Breast epithelium (tissue), 4 donors: ENCODE data around the gene FBRS. TPM values are rescaled to one million over a fixed set of nuclear protein-coding genes. Genes with fewer than 3 reads are reported as not detected.
A peak's percentile ranks its signal among the peaks of the same experiment; 100 is the strongest.

Experiments used
- DNase-seq, 2 donors: peaks; one replicate each; pipeline ENCODE4 v3.0.0-alpha.2; 2019; ENCODE audit warnings: low spot score in 2 of 2
- H3K27ac ChIP-seq, 2 donors: fragments of 200-600 bp; sonication (generic) in 1 of 2; one replicate each; pipeline ENCODE4 v1.5.1; 2016 to 2019; ENCODE audit warnings: mild to moderate bottlenecking in 1 of 2
- H3K27me3 ChIP-seq, 2 donors: fragments of 200-600 bp; sonication (generic) in 1 of 2; one replicate each; pipeline versions ENCODE4 v1.5.1 to v1.6.0; 2017 to 2019; ENCODE audit warnings: control low read depth in 1 of 2, mild to moderate bottlenecking in 1 of 2
- H3K36me3 ChIP-seq: fragments of 200-600 bp; one replicate; pipeline ENCODE4 v1.5.1; 2019
- H3K4me1 ChIP-seq, 2 donors: fragments of 200-600 bp; sonication (generic); one replicate each; pipeline ENCODE4 v1.5.1; 2016 to 2019; ENCODE audit warnings: control low read depth in 1 of 2
- H3K4me3 ChIP-seq, 3 donors: fragments of 200-600 bp; sonication (generic); 1 replicate in 2 of 3; 2 replicates in 1 of 3; pipeline ENCODE4 v1.5.1; 2016 to 2019; ENCODE audit warnings: mild to moderate bottlenecking in 3 of 3, moderate library complexity in 2 of 3
- H3K9me3 ChIP-seq, 2 donors: fragments of 200-600 bp; sonication (generic) in 1 of 2; one replicate each; pipeline ENCODE4 v1.5.1; 2016 to 2019; ENCODE audit warnings: control low read depth in 1 of 2
- CTCF ChIP-seq, 3 donors: fragments of 450-650 bp; IDR thresholded peaks; one replicate each; pipeline ENCODE4 v1.5.1; 2016 to 2017; ENCODE audit warnings: antibody characterized with exemption in 3 of 3, mild to moderate bottlenecking in 3 of 3, moderate library complexity in 3 of 3
- POLR2A ChIP-seq: fragments of 450-650 bp; IDR thresholded peaks from one replicate; pipeline ENCODE4 v1.6.1; 2016; ENCODE audit warnings: antibody characterized with exemption, mild to moderate bottlenecking, moderate library complexity
- POLR2AphosphoS5 ChIP-seq, 3 donors: sonication (generic); formaldehyde crosslinking; IDR thresholded peaks; one replicate each; pipeline ENCODE4 v1.6.1; 2017; ENCODE audit warnings: antibody characterized with exemption in 3 of 3
- intact Hi-C: fragments of 100-400 bp; cut with DNase I; formaldehyde crosslinking; loops from one replicate; pipeline ENCODE4 v1.15.1; 2023; ENCODE audit warnings: low total_unique reads
- total RNA-seq, 3 donors: library from RNA; depleted of rRNA; stranded (reverse); fragments of >200 nt; gene quantifications; one replicate each; pipeline ENCODE4 v1.1.0, GENCODE V29; 2016

Gene FBRS
- total RNA-seq, 3 donors from 2014 or later: 13.6 to 25.2 (median 17.7) TPM

- Histone ChIP-seq H3K27ac (peak overlapping the region; percentile 97 to 99), H3K4me1 (peaks cover 5 to 25% of the 10 kb centered on the region in 2 donors), H3K36me3 (peaks cover 4% of the 10 kb centered on the region), H3K9me3 (no peaks in the 10 kb centered on the region), H3K4me3 (peak overlapping the region; percentile 79 to 97 (median 85)), H3K27me3 (no peaks in the 10 kb centered on the region)
- TF ChIP-seq POLR2AphosphoS5 (IDR thresholded peaks at IDR 0.05) (no peak), POLR2A (no peak), CTCF (IDR thresholded peaks at IDR 0.05) (no peak)
- intact Hi-C loops: no loop called here
- no peak for DNase-seq
Measured at GRCh38 chr16:30660424-30661261, 2.4 kb downstream of the FBRS start.

GRCh38 chr16:30662449-30662848 is 4.2 kb downstream of the FBRS start:
- peaks cover 5 to 20% of the 10 kb centered on the region in 2 donors for H3K4me1 ChIP-seq
- no peaks in the 10 kb centered on the region for H3K9me3 ChIP-seq
- peak overlapping the region in 1 of 2 donors; percentile 44 for H3K27ac ChIP-seq
- no peak for DNase-seq
- H3K27me3 ChIP-seq: no peaks in the 10 kb centered on the region
- H3K4me3 ChIP-seq: peak overlapping the region in 1 of 3 donors; percentile 85
- H3K36me3 ChIP-seq: peaks cover 8% of the 10 kb centered on the region
- intact Hi-C loops: no loop called here
- TF ChIP-seq POLR2AphosphoS5 (IDR thresholded peaks at IDR 0.05) (no peak), CTCF (IDR thresholded peaks at IDR 0.05) (no peak), POLR2A (no peak)

- intact Hi-C loops: no loop called here
- Histone ChIP-seq H3K4me3 (no peak overlapping the region), H3K27ac (no peak overlapping the region), H3K27me3 (no peaks in the 10 kb centered on the region), H3K9me3 (no peaks in the 10 kb centered on the region), H3K4me1 (peaks cover 5 to 20% of the 10 kb centered on the region in 2 donors), H3K36me3 (peaks cover 12% of the 10 kb centered on the region)
- TF ChIP-seq CTCF (IDR thresholded peaks at IDR 0.05) (no peak), POLR2A (no peak), POLR2AphosphoS5 (IDR thresholded peaks at IDR 0.05) (no peak)
- DNase-seq: no peak
Measured at GRCh38 chr16:30663038-30663437, 4.8 kb downstream of the FBRS start.

- peaks cover 12% of the 10 kb centered on the region for H3K36me3 ChIP-seq
- intact Hi-C loops: no loop called here
- TF ChIP-seq POLR2A: no peak
- TF ChIP-seq CTCF (IDR thresholded peaks at IDR 0.05): no peak
- DNase-seq: no peak
- no peak overlapping the region for H3K4me3 ChIP-seq
- peaks cover 5 to 20% of the 10 kb centered on the region in 2 donors for H3K4me1 ChIP-seq
- H3K27ac ChIP-seq: peak overlapping the region; percentile 4 to 10
- no peaks in the 10 kb centered on the region for H3K27me3 ChIP-seq
- H3K9me3 ChIP-seq: no peaks in the 10 kb centered on the region
Measured at GRCh38 chr16:30663820-30664219, 5.6 kb downstream of the FBRS start.

GRCh38 chr16:30664616-30665109 is 6.4 kb downstream of the FBRS start:
- H3K9me3 ChIP-seq: no peaks in the 10 kb centered on the region
- peaks cover 12% of the 10 kb centered on the region for H3K36me3 ChIP-seq
- intact Hi-C loops: no loop called here
- TF ChIP-seq CTCF (IDR thresholded peaks at IDR 0.05) (no peak), POLR2A (no peak), POLR2AphosphoS5 (IDR thresholded peaks at IDR 0.05) (no peak)
- no peak for DNase-seq
- peaks cover 5 to 20% of the 10 kb centered on the region in 2 donors for H3K4me1 ChIP-seq
- H3K27ac ChIP-seq: peak overlapping the region in 1 of 2 donors; percentile 4
- H3K4me3 ChIP-seq: no peak overlapping the region
- no peaks in the 10 kb centered on the region for H3K27me3 ChIP-seq
